ENCODE measurements around the gene RCBTB1.

The RCBTB1 gene

DNA sequence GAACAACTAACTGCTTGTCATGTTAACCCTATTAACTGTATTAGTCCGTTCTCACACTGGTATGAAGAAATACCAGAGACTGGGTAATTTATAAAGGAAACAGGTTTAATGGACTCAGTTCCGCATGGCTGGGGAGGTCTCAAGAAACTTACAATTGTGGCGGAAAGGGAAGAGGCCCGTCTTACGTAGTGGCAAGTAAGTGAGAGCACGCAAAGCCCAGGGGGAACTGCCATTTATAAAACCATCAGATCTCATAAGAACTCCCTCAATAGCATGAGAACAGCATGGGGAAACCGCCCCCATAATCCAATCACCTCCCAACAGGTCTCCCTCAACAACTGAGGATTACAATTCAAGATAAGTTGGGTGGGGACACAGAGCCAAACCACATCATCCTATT lies 54.9 kb downstream of the RCBTB1 start:
- Histone ChIP-seq H3K4me3 (ENCODE audit: low read length) (no peak overlapping the region), H3K79me2 (ENCODE audit: low read length) (no peaks in the 10 kb centered on the region), H2AFZ (ENCODE audit: low read depth, low read length) (no peak overlapping the region), H3K9me3 (ENCODE audit: insufficient read depth, low read length) (no peaks in the 10 kb centered on the region), H3K4me2 (ENCODE audit: low read length) (no peak overlapping the region), H3K36me3 (replicated peaks; ENCODE audit: low read depth, low read length) (peaks cover 6% of the 10 kb centered on the region), H3K27me3 (ENCODE audit: low read depth, low read length) (no peaks in the 10 kb centered on the region), H3K27ac (ENCODE audit: low read length) (no peak overlapping the region), H4K20me1 (ENCODE audit: insufficient read depth, low read length) (no peaks in the 10 kb centered on the region), H3K4me1 (ENCODE audit: low read length) (no peaks in the 10 kb centered on the region), H3K9ac (ENCODE audit: low read length) (no peak overlapping the region)
- TF ChIP-seq, protein P1, sequence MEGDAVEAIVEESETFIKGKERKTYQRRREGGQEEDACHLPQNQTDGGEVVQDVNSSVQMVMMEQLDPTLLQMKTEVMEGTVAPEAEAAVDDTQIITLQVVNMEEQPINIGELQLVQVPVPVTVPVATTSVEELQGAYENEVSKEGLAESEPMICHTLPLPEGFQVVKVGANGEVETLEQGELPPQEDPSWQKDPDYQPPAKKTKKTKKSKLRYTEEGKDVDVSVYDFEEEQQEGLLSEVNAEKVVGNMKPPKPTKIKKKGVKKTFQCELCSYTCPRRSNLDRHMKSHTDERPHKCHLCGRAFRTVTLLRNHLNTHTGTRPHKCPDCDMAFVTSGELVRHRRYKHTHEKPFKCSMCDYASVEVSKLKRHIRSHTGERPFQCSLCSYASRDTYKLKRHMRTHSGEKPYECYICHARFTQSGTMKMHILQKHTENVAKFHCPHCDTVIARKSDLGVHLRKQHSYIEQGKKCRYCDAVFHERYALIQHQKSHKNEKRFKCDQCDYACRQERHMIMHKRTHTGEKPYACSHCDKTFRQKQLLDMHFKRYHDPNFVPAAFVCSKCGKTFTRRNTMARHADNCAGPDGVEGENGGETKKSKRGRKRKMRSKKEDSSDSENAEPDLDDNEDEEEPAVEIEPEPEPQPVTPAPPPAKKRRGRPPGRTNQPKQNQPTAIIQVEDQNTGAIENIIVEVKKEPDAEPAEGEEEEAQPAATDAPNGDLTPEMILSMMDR (IDR thresholded peaks at IDR 0.05; ENCODE audit: low read depth, low read length): no peak

DNA sequence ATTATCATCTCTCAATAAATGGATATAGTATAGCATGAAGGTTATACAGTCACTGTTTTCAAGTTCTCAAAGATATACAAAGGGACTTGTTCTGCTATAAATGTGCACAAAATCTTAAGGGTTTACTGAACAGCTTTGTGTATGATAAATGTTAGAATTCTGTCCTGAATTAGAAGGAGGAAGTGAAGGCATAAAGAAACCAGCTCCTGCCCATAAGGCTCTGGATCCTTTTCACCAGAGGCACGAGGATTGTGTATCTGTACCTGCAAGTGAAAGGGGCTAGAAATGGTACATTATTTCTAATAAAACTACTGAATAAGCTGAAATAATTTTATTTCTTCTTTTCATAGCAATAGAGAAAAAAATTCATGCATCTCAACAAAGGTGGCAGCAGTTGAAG lies 57.2 kb downstream of the RCBTB1 start:
- Histone ChIP-seq H2AFZ (ENCODE audit: low read depth, low read length) (no peak overlapping the region), H4K20me1 (ENCODE audit: insufficient read depth, low read length) (no peaks in the 10 kb centered on the region), H3K27ac (ENCODE audit: low read length) (no peak overlapping the region), H3K9ac (ENCODE audit: low read length) (no peak overlapping the region), H3K9me3 (ENCODE audit: insufficient read depth, low read length) (no peaks in the 10 kb centered on the region), H3K36me3 (replicated peaks; ENCODE audit: low read depth, low read length) (peaks cover 11% of the 10 kb centered on the region), H3K4me2 (ENCODE audit: low read length) (no peak overlapping the region), H3K27me3 (ENCODE audit: low read depth, low read length) (no peaks in the 10 kb centered on the region), H3K79me2 (ENCODE audit: low read length) (no peaks in the 10 kb centered on the region), H3K4me1 (ENCODE audit: low read length) (no peaks in the 10 kb centered on the region), H3K4me3 (ENCODE audit: low read length) (no peak overlapping the region)
- TF ChIP-seq EZH2phosphoT487 (IDR thresholded peaks at IDR 0.05; ENCODE audit: low read depth): no peak
- TF ChIP-seq, protein P1 (IDR thresholded peaks at IDR 0.05; ENCODE audit: low read depth, low read length): no peak

DNA sequence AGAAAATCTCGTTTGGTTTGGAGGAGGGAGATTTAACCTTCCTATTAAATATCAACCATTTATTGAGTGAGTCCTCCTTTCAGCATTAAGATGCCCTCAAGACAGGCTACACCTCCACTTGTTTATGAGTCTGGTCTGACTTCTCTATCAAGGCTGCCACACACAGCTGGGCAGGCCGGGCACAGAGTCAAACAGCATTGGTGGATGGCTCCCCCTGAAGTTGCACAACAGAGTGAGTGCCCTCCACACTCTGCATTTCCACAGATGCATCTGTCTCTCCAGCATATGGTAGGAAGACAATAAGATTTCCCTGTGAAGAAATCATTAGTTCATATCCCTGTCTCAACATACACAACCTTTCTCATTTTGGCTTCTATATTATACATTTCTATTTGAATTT lies 58.2 kb downstream of the RCBTB1 start:
- no peak overlapping the region for H3K4me2 ChIP-seq (ENCODE audit: low read length)
- H3K27me3 ChIP-seq (ENCODE audit: low read depth, low read length): no peaks in the 10 kb centered on the region
- TF ChIP-seq EZH2phosphoT487 (IDR thresholded peaks at IDR 0.05; ENCODE audit: low read depth): no peak
- TF ChIP-seq, protein P1 (IDR thresholded peaks at IDR 0.05; ENCODE audit: low read depth, low read length): no peak
- no peak overlapping the region for H3K4me3 ChIP-seq (ENCODE audit: low read length)
- peaks cover 1% of the 10 kb centered on the region for H3K4me1 ChIP-seq (ENCODE audit: low read length)
- H2AFZ ChIP-seq (ENCODE audit: low read depth, low read length): no peak overlapping the region
- H3K27ac ChIP-seq (ENCODE audit: low read length): no peak overlapping the region
- H4K20me1 ChIP-seq (ENCODE audit: insufficient read depth, low read length): no peaks in the 10 kb centered on the region
- no peaks in the 10 kb centered on the region for H3K9me3 ChIP-seq (ENCODE audit: insufficient read depth, low read length)
- H3K36me3 ChIP-seq (replicated peaks; ENCODE audit: low read depth, low read length): peaks cover 9% of the 10 kb centered on the region
- H3K9ac ChIP-seq (ENCODE audit: low read length): no peak overlapping the region
- H3K79me2 ChIP-seq (ENCODE audit: low read length): no peaks in the 10 kb centered on the region

DNA sequence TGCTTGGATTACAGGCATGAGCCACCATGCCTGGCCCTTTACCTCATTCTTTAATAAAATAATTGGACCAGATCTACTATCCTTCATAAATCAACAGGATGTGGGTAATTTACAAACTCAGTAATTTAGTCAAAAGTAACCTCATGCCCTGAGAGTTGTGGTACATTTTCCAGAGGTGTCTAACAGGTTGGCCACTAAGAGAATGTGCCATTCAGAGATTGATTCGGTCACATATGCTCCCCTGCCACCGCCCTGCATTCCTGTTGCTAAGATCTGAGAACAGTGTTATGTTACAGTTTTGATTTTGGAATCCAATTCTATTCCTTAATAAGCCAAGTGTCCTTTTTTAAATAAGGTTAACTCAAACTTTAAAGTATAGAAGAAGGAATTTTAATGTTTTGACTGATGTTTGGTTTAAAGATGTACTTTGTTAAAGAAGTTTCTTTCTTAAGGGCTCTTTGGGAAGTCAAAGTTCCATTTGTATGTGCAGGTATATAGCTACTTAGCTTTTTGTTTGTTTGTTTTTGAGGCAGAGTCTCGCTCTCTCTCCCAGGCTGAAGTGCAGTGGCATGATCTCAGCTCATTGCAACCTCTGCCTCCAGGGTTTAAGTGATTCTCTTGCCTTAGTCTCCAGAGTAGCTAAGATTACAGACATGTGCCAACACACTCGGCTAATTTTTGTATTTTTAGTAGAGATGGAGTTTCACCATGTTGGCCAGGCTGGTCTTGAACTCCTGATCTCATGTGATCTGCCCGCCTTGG lies 60.4 kb downstream of the RCBTB1 start:
- TF ChIP-seq, protein P1 (IDR thresholded peaks at IDR 0.05; ENCODE audit: low read depth, low read length): no peak
- no peak for TF ChIP-seq EZH2phosphoT487 (IDR thresholded peaks at IDR 0.05; ENCODE audit: low read depth)
- no peak overlapping the region for H3K4me3 ChIP-seq (ENCODE audit: low read length)
- no peaks in the 10 kb centered on the region for H3K79me2 ChIP-seq (ENCODE audit: low read length)
- H3K4me1 ChIP-seq (ENCODE audit: low read length): peaks cover 6% of the 10 kb centered on the region
- H3K4me2 ChIP-seq (ENCODE audit: low read length): no peak overlapping the region
- H3K9me3 ChIP-seq (ENCODE audit: insufficient read depth, low read length): no peaks in the 10 kb centered on the region
- H3K27ac ChIP-seq (ENCODE audit: low read length): no peak overlapping the region
- no peak overlapping the region for H2AFZ ChIP-seq (ENCODE audit: low read depth, low read length)
- H3K27me3 ChIP-seq (ENCODE audit: low read depth, low read length): no peaks in the 10 kb centered on the region
- H4K20me1 ChIP-seq (ENCODE audit: insufficient read depth, low read length): no peaks in the 10 kb centered on the region
- peaks cover 25% of the 10 kb centered on the region for H3K36me3 ChIP-seq (replicated peaks; ENCODE audit: low read depth, low read length)
- H3K9ac ChIP-seq (ENCODE audit: low read length): no peak overlapping the region

Data from OCI-LY3 (cell line).